Measurements from ENCODE around the gene ATG2A.

- TF ChIP-seq REST (IDR thresholded peaks at IDR 0.05; ENCODE audit: low read depth) (no peak), TCF12 (IDR thresholded peaks at IDR 0.05; ENCODE audit: low read depth) (no peak), MAX (IDR thresholded peaks at IDR 0.05) (no peak), TAF1 (IDR thresholded peaks at IDR 0.05; ENCODE audit: low read depth) (no peak), CEBPB (IDR thresholded peaks at IDR 0.05) (no peak), EP300 (IDR thresholded peaks at IDR 0.05; ENCODE audit: borderline replicate concordance) (no peak)
Observed at GRCh38 chr11:64947208-64947814, 30.3 kb upstream of the ATG2A start.

Data from Ishikawa (cell line).